SIG-M5 treated with dmso at 0.1 percent for 504 hours (cell line): ENCODE data around the gene MPST.
"Not testable (repeated sequence)": the region's sequence is repeated elsewhere in the genome, so short reads cannot be mapped to it uniquely, and the experiment has no call there.

Experiments
- DNase-seq: peaks from one replicate; lab custom pipeline; 2025; ENCODE audit not compliant: unreplicated experiment; lab: John Stamatoyannopoulos, UW

MPST gene

GRCh38 chr22:37059876-37060449 is 40.4 kb downstream of the MPST start:
- DNase-seq: no peak

GRCh38 chr22:37060801-37061610 is 41.5 kb downstream of the MPST start:
- no peak for DNase-seq

GRCh38 chr22:37061611-37062375 is 42.3 kb downstream of the MPST start:
- no peak for DNase-seq

- DNase-seq: no peak
Observed at GRCh38 chr22:37062376-37062675, 42.8 kb downstream of the MPST start.

GRCh38 chr22:37062702-37063381 is 43.3 kb downstream of the MPST start:
- no peak for DNase-seq

- no peak for DNase-seq
Observed at GRCh38 chr22:37063431-37064420, 44.2 kb downstream of the MPST start.

GRCh38 chr22:37064553-37064952 is 45.0 kb downstream of the MPST start:
- no peak for DNase-seq

- no peak for DNase-seq
Observed at GRCh38 chr22:37065180-37065579, 45.6 kb downstream of the MPST start.

- no peak for DNase-seq
Observed at GRCh38 chr22:37065961-37066360, 46.4 kb downstream of the MPST start.

GRCh38 chr22:37067428-37067827 is 47.9 kb downstream of the MPST start:
- no peak for DNase-seq

- DNase-seq: no peak
Observed at GRCh38 chr22:37068859-37069258, 49.3 kb downstream of the MPST start.

GRCh38 chr22:37069319-37069718 is 49.8 kb downstream of the MPST start:
- DNase-seq: no peak

- no peak for DNase-seq
Observed at GRCh38 chr22:37069719-37070118, 50.2 kb downstream of the MPST start.

GRCh38 chr22:37070334-37070733 is 50.8 kb downstream of the MPST start:
- DNase-seq: no peak

- DNase-seq: no peak
Observed at GRCh38 chr22:37070744-37071143, 51.2 kb downstream of the MPST start.

- DNase-seq: not testable (repeated sequence)
Observed at GRCh38 chr22:37071850-37072592, 52.5 kb downstream of the MPST start.

GRCh38 chr22:37072673-37073072 is 53.1 kb downstream of the MPST start:
- DNase-seq: no peak

GRCh38 chr22:37074537-37074936 is 55.0 kb downstream of the MPST start:
- no peak for DNase-seq

GRCh38 chr22:37075046-37075445 is 55.5 kb downstream of the MPST start:
- DNase-seq: no peak
